ENCODE data around the gene FZD4. TPM values are rescaled to one million over a fixed set of nuclear protein-coding genes. Genes with fewer than 3 reads are reported as not detected.
"Not testable (repeated sequence)": the region's sequence is repeated elsewhere in the genome, so short reads cannot be mapped to it uniquely, and the experiment has no call there.

FZD4 gene
- polyA plus RNA-seq, 1 donor, result 32.1 TPM

DNA sequence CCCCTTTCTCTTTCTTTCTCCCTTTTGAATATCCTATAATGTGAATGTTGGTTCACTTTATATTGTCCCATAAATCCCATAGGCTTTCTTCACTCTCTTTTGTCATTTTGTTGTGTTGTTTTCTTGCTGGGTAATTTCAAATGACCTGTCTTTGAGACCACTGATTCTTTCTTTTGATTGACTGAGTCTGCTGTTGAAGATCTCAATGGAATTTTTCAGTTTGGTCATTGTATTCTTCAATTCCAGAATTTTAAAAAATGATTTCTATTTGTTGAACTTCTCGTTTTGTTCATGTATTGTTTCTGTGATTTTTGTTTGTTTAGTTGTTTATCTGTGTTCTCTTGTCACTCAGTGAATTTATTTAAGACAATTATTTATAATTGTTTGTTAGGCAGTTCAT lies 17.5 kb upstream of the FZD4 start:
- DNase-seq, result no peak

GRCh38 chr11:86969258-86969657 lies 14.1 kb upstream of the FZD4 start:
- DNase-seq, result no peak

DNA sequence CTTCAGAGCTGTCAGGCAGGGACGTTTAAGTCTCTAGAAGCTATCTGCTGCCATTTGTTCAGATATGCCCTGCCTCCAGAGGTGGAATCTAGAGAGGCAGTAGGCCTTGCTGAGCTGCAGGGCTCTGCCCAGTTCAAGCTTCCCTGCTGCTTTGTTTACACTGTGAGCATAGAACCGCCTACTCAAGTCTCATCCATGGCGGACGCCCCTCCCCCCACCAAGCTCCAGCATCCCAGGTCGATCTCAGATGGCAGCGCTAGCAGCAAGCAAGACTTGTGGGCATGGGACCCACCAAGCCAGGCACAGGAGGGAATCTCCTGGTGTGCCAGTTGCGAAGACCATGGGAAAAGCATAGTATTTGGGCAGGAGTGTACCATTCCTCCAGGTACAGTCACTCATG lies 12.4 kb upstream of the FZD4 start:
- DNase-seq, result not testable (repeated sequence)

- no peak for DNase-seq
Observed at GRCh38 chr11:86957976-86958646, 2.9 kb upstream of the FZD4 start.

- no peak for DNase-seq
Observed at GRCh38 chr11:86956905-86957195, 1.7 kb upstream of the FZD4 start.

- DNase-seq, result no peak
Observed at GRCh38 chr11:86955111-86955360, 159 bp downstream of the FZD4 start.

DNA sequence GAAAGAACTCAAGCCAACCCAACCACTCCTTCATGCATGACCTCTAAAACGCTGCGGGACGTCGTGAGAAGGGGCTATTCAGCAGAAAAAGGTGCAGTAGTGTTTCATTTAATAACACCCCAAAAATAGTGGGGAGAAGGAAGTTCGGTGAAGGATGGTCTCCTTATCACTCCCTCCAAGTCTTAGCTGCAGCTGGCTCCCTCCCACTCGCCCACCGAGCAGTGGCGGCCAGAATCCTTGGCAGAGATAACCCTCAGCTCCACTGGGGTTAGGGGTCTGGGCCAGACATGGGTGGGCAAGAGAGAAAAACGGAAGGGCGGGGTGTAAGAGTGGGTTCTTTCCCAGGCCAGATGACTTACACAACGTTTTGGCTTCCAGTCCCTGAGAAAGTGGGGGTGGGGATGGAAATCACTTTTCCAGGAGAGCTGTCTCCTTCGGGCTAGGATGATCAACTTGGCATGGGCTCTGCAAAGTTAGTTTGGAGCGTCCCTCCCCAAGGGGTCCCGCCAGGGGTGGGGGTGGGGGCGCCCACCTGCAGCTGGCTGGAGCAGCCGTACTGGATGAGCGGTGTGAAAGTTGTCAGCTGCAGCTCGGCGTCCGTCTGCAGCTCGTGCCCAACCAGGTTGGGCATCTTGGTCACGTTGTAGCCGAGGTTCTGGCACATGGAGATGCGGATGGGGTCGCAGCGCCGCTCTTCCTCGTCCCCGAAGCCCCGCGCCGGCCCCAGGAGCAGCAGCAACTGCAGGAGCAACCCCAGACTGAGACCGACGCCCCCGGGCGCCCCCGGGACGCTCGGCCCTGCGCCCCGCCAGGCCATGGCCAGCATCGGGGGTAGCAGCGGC lies 705 bp downstream of the FZD4 start:
- DNase-seq, result peak; percentile 65

- no peak for DNase-seq
Observed at GRCh38 chr11:86952221-86952875, 2.8 kb downstream of the FZD4 start.

GRCh38 chr11:86951706-86952105 lies 3.5 kb downstream of the FZD4 start:
- DNase-seq, result no peak

- DNase-seq, result no peak
Observed at GRCh38 chr11:86950661-86950995, 4.6 kb downstream of the FZD4 start.

GRCh38 chr11:86949995-86950660 lies 5.1 kb downstream of the FZD4 start:
- no peak for DNase-seq

- DNase-seq, result no peak
Observed at GRCh38 chr11:86948733-86949132, 6.5 kb downstream of the FZD4 start.

DNA sequence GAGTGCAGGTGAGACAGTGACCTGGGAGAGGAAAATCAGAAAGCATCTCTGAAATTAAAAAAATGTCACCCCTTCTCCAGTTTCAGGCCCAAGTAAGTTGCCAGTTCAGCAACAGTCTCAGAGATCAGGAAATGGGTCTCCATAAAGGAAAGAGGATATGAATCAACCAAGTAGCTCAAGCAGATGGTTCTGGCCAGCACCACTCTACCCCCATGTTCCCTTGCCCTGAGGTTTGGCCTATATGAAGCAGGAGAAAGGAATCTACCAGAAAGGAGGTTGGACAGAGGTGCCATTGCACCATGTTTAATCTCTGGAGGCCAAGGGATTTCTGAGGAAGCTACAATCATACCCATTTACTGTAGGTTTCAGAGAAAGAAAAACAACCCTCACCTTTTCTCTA lies 7.7 kb downstream of the FZD4 start:
- DNase-seq, result no peak

- DNase-seq, result not testable (repeated sequence)
Observed at GRCh38 chr11:86943505-86943904, 11.7 kb downstream of the FZD4 start.

- no peak for DNase-seq
Observed at GRCh38 chr11:86941871-86942599, 13.2 kb downstream of the FZD4 start.

GRCh38 chr11:86941077-86941870 lies 13.9 kb downstream of the FZD4 start:
- no peak for DNase-seq

DNA sequence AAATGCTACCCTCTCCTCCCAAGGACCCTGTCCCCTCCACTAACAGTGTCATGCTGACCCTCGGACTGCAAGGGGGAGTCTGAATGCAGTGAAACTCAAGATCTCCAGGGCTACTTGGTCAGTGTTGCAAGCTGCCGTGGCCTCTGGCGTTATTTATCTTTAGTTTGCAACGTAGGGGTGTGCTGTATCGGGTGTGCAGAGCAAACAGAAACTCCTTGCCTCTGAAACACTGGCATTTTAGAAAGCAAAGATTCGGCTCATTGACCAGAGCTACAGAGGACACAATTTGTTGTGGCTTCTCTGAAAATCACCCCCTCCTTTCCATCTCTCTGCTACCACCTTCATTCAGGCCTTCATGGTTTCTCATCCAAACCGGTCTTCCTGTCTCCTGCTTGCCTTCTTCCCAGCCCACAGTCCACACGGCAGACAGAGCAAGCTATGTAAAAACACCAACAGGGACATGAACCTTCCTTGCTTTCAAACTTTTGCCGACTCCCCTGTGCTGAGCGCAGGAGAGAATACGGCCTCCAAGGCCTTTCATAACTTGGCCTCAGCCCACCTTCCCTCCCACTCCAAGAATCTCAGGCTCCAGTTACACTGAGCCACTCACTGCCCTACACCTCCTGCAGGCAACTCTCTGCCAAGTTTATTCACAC lies 14.9 kb downstream of the FZD4 start:
- peak; percentile 60 for DNase-seq

DNA sequence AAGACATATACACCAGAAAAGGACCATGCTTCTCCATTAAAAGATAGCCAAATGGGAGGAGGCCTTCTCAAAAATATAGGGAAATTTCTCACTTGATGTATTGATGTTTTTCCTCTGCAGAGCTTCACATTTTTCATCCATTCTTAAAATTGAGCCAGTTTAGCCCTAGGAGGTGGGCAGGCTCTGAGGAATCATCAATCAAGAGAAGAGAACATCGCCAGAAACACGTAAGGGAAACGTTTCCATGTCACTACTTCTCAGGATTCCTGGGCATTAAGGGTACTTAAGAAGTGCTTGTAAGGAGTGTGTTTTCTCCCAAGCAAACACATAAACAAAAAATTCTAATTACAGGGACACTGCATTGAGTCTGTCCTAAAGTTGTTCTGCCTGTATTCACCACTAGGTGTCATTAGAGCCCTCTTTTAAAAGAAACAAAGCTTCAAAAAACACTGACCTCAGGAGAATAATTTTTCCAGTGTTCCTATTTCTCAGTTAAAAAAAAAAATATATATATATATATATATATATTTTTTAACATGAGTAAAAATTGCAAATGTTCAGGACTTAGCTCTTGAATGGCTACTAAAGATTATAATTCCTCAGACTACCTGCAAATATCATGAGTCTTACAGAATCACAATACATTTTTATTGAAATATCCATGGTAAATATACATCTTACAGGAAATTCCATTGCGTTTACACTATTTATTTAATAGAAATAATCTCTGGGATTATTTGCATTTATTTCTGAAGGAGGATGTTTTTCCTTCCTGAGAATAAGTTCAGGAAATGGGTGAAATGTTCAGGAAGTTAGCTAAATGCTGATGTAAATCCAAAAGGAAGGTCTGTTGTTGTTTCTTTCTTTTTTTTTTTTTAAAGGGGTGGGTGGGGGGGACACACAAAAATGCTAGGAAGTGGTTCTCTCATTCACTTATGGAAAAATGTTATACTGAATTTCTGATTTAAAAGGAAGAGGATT lies 16.0 kb downstream of the FZD4 start:
- peak; percentile 63 for DNase-seq

DNA sequence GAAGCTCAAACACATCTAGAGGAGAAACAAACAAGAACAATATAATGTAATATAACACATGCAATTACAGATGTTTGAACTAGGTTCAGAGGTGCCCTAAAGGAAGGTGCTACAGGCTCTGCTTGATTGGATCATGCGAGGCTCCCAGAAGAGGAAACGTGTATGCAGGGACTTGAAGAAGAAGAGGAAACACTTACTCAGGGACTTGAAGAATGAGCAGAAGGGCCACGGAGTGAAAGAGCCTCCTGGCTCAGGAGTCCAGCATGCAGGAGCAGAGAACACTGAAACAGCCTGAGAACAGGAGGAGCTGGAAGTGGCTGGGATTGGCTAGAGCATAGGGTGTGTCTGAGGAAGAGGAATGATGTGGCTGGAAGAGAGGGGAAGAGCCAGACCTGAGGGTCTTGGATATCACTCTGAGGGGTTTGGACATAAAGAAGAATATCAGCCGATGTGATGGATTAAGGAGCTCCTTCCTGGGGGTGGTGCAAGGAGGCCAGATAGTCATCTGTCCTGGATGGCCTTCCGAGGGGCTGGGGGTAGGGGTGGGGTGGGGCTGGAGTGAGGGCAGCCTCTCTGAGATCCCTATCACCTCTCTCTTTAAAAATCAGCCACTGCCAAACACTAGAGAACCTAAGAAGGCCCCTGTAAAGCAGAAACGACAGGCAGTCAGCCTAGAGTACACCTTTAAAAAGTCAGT lies 16.8 kb downstream of the FZD4 start:
- DNase-seq, result no peak
